Fibroblast of mammary gland (primary cell): ENCODE measurements around the gene HEATR1.

Source experiments
- DNase-seq: peaks from one replicate; pipeline ENCODE4 v3.0.0-alpha.2; 2010; ENCODE audit warnings: low read depth
- H3K4me3 ChIP-seq: 2 replicates; pipeline ENCODE4 v1.5.1; 2011; ENCODE audit warnings: low read depth, mild to moderate bottlenecking, low read length, moderate library complexity; ENCODE audit not compliant: control insufficient read depth
- CTCF ChIP-seq: conservative IDR thresholded peaks from 2 replicates; pipeline ENCODE4 v1.5.1; 2011; ENCODE audit warnings: low read depth, low read length, inconsistent platforms; ENCODE audit not compliant: control insufficient read depth, insufficient read depth

The HEATR1 gene

DNA sequence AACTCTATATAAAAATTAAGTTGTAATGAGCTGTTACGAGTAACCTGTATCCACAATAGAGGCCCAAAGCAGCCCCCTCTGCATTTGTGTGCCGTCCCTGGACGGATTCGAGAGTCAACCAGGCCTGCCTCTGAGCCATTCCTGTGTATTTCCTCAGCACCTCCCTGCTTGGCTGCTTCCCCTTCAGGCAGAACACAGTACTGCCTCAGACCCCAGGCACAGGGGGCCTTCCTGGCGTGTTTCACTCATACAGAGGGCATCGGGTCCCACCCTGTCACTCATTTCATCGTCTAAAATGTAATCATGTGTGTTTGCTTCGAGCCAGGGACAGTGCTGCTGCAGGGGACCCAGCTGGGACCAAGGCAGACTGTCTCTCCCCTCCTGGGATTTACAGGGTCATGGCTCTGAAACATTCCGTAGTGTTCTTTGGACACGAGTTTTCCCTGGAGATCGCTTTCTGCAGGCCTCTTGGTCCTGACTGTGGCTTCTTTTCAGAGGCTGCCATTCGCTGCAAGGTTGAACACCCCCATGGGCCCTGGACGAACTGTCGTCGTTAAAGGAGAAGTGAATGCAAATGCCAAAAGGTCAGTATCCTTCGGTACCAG lies 61.1 kb downstream of the HEATR1 start:
- H3K4me3 ChIP-seq: no peak overlapping the region
- DNase-seq: no peak
- TF ChIP-seq CTCF: peak; percentile 8

DNA sequence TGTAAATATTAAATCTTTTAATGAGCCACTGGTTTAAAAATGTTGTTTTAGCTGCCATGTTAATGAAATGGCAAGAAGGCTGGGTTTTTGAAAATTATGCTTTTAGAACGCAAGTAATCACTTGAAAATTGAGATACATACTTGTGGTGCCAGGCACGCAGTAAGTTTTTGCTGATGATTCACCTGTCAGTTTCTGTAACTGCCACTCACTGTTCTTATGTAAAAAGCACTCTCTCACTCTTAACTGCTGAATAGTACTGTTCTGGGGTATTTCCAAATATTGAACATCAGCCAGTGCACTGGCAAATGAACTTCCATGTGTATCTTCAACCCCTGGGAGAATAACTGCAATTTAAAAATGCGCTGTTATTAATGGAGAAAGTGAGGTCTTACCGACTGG lies 62.6 kb downstream of the HEATR1 start:
- H3K4me3 ChIP-seq: no peak overlapping the region
- DNase-seq: no peak
- no peak for TF ChIP-seq CTCF

DNA sequence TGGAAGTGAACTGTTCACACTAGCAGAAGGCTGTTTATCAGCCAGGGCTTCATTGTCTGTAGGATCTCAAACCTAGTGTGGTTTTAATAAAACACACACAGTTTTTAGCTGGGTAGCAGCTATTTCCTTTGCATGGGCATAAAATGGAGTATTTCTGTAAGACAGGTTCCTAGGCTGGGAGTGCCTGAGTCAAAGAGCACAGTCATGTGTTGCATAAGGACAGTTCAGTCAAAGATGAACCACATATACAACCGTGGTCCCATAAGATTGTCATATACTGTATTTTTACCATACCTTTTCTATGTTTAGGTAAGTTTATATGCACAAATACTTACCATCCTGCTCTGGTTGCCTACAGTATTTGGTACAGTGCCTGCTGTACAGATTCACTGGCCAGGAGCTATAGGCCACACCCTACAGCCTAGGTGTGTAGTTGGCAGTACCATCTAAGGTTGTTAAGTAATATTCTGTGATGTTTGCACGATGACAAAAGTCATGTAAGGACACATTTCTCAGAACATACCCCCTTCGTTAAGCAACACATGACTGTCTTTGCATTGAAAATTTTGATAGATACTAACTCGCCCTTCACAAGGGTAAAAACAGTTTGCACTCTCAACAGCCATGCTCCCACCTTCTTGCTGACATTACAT lies 63.4 kb downstream of the HEATR1 start:
- no peak for DNase-seq
- no peak overlapping the region for H3K4me3 ChIP-seq
- no peak for TF ChIP-seq CTCF

DNA sequence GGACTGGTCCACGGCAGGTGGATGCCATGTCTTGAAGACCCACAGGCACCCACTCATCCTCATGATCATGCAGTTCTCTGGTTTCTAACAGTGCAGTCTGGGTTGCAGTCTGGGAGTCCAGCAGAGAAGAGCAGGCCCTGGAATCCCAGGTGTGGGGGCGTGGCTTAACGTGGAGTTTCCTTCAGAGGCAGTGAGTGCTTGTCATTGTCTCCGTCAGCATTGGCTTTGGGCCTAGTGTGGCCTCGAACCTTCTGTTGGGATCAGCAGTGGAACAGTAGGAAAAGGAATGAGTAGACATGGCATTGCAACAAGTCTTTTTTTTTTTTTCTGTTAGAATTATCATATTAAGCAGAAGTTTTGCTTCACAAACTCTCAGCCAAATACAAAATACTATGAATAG lies 67.8 kb downstream of the HEATR1 start:
- no peak for DNase-seq
- no peak for TF ChIP-seq CTCF
- no peak overlapping the region for H3K4me3 ChIP-seq

- DNase-seq: no peak
- TF ChIP-seq CTCF: no peak
- H3K4me3 ChIP-seq: no peak overlapping the region
Measured at GRCh38 chr1:236535662-236536161, 68.6 kb downstream of the HEATR1 start.

- DNase-seq: no peak
- TF ChIP-seq CTCF: no peak
- H3K4me3 ChIP-seq: no peak overlapping the region
Measured at GRCh38 chr1:236535190-236535589, 69.1 kb downstream of the HEATR1 start.
